ENCODE results near the gene GBP6.

DNA sequence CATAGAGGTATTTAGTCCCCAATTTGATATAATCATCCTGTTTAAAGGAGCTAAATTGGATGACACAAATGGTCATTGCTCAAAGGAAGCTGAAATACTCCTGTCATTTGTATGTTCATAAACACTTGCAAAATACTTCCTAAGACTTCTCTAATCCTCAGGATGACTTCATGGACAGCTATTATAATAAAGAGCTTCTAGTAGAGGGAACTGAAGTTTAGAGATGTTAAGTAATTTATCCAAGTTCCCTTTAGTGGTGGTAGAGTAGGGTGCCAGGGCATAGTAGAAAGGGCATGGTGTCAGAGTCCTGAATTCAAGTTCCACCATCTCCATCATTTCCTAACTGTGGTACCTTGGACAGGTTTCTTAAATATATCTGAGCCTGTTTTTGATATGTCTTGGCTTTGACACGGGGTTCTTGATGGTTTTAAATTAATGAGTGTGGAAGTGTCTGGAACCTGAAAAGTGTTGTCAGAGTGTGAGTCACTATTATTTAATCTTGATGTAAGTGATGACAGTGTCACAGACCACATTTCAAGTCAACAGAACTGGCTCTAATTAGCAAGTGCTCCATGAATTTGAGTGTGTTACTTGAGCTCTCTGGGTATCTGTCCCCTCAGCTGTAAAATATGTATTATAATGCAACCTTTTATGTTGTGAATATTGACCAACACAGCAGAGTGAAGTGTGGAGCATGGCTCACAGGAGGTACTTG lies 12.1 kb upstream of the GBP6 start:
- TF ChIP-seq, protein P1, sequence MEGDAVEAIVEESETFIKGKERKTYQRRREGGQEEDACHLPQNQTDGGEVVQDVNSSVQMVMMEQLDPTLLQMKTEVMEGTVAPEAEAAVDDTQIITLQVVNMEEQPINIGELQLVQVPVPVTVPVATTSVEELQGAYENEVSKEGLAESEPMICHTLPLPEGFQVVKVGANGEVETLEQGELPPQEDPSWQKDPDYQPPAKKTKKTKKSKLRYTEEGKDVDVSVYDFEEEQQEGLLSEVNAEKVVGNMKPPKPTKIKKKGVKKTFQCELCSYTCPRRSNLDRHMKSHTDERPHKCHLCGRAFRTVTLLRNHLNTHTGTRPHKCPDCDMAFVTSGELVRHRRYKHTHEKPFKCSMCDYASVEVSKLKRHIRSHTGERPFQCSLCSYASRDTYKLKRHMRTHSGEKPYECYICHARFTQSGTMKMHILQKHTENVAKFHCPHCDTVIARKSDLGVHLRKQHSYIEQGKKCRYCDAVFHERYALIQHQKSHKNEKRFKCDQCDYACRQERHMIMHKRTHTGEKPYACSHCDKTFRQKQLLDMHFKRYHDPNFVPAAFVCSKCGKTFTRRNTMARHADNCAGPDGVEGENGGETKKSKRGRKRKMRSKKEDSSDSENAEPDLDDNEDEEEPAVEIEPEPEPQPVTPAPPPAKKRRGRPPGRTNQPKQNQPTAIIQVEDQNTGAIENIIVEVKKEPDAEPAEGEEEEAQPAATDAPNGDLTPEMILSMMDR (IDR thresholded peaks at IDR 0.05; ENCODE audit: low read length), result no peak
- TF ChIP-seq EZH2 (optimal IDR thresholded peaks at IDR 0.05; ENCODE audit: low read depth, low read length), result no peak
- TF ChIP-seq EZH2phosphoT487 (IDR thresholded peaks at IDR 0.05; ENCODE audit: low read length), result no peak

Data from MM.1S (cell line).